Neutrophil (primary cell): Measurements from ENCODE around the gene PDX1.

ENCODE experiments used
- H3K27ac ChIP-seq: fragments of 200-600 bp; sonication (generic); 2 replicates; pipeline ENCODE4 v1.5.1; 2016; ENCODE audit warnings: mild to moderate bottlenecking, moderate library complexity
- H3K27me3 ChIP-seq: fragments of 200-600 bp; sonication (generic); 2 replicates; pipeline ENCODE4 v1.6.0; 2016; ENCODE audit warnings: mild to moderate bottlenecking
- H3K36me3 ChIP-seq: fragments of 200-600 bp; sonication (generic); 2 replicates; pipeline ENCODE4 v1.5.1; 2017
- H3K4me1 ChIP-seq, 2 experiments: fragments of 200-600 bp in 1 of 2; sonication (generic) in 1 of 2; 1 replicate in 1 of 2; 2 replicates in 1 of 2; pipeline versions ENCODE4 v1.5.1 to v1.6.1; 2013 to 2016; ENCODE audit warnings: low read depth in 1 of 2, low read length in 1 of 2, mild to moderate bottlenecking in 1 of 2, moderate library complexity in 1 of 2; ENCODE audit not compliant: control insufficient read depth in 1 of 2, insufficient read depth in 1 of 2
- H3K4me3 ChIP-seq, 2 experiments: fragments of 200-600 bp in 1 of 2; sonication (generic) in 1 of 2; 1 replicate in 1 of 2; 2 replicates in 1 of 2; pipeline ENCODE4 v1.5.1; 2013 to 2016; ENCODE audit warnings: low read depth in 1 of 2, low read length in 1 of 2, mild to moderate bottlenecking in 1 of 2, moderate library complexity in 1 of 2
- H3K9me3 ChIP-seq: fragments of 200-600 bp; sonication (generic); 2 replicates; pipeline ENCODE4 v1.5.1; 2016
- TF ChIP-seq, protein P1 (sequence below): fragments of 200-600 bp; sonication (generic); IDR thresholded peaks from 2 replicates; pipeline ENCODE4 v1.5.1; 2016; ENCODE audit warnings: antibody characterized with exemption

PDX1 gene

DNA sequence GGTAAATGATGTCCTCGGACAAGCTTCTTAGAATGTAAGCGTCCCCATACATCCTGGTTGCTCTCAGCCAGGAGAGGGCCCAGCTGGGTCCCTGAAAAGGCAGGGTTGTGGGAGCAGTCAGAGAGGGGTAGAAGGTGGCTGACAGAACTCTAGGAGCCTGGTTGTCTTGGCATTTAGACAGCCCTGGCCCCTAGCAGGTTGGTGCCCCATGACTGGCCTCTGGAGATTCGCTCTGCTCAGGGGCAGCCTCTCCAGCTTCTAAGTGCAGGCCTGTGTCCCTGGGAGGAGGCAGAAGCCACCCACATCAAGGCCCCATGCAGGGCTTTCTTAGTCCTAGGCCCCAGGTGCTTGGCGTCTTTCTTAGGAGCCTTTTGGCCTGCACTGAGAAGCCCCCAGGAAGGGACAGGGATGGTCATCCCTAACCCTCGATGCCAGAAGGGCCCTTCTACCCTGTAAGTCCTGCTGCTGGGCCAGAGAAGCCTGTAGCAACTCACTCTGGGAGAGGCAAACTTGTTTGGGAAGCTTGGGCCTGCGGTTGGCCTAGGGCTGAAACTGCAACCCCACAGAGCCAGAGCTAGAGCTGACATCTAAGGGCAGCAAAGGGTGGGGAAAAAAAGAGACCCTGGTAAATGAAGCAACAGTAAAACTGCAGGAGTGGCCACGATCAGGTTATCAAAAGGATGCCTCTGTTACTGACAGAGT, 52.1 kb downstream of the PDX1 start:
- peaks cover 2 to 4% of the 10 kb centered on the region in 2 experiments for H3K4me1 ChIP-seq
- TF ChIP-seq, protein P1, sequence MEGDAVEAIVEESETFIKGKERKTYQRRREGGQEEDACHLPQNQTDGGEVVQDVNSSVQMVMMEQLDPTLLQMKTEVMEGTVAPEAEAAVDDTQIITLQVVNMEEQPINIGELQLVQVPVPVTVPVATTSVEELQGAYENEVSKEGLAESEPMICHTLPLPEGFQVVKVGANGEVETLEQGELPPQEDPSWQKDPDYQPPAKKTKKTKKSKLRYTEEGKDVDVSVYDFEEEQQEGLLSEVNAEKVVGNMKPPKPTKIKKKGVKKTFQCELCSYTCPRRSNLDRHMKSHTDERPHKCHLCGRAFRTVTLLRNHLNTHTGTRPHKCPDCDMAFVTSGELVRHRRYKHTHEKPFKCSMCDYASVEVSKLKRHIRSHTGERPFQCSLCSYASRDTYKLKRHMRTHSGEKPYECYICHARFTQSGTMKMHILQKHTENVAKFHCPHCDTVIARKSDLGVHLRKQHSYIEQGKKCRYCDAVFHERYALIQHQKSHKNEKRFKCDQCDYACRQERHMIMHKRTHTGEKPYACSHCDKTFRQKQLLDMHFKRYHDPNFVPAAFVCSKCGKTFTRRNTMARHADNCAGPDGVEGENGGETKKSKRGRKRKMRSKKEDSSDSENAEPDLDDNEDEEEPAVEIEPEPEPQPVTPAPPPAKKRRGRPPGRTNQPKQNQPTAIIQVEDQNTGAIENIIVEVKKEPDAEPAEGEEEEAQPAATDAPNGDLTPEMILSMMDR = no peak
- H3K27me3 ChIP-seq = peaks cover 100% of the 10 kb centered on the region
- H3K4me3 ChIP-seq = no peak overlapping the region
- H3K36me3 ChIP-seq = no peaks in the 10 kb centered on the region
- H3K9me3 ChIP-seq = no peaks in the 10 kb centered on the region
- no peak overlapping the region for H3K27ac ChIP-seq

DNA sequence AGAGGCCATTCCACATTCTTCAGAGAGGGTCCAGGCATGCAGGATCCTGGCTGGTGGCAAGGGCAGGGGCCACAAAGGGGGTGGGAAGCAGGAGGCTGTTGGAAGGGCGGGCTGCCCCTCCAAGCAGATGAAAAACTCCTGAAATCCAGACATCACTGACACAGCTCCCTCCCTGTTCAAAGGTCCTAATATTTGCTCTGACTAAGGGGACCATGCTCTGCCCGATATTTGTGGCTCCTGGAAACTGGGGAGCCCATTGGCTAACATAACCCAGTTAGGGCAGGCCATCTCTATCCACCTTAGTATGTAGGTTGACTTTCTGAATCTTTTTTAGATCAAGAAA, 52.6 kb downstream of the PDX1 start:
- H3K27ac ChIP-seq = no peak overlapping the region
- H3K4me1 ChIP-seq = peaks cover 2 to 4% of the 10 kb centered on the region in 2 experiments
- no peaks in the 10 kb centered on the region for H3K36me3 ChIP-seq
- H3K4me3 ChIP-seq = no peak overlapping the region
- H3K9me3 ChIP-seq = no peaks in the 10 kb centered on the region
- peaks cover 100% of the 10 kb centered on the region for H3K27me3 ChIP-seq
- TF ChIP-seq, protein P1 = no peak

DNA sequence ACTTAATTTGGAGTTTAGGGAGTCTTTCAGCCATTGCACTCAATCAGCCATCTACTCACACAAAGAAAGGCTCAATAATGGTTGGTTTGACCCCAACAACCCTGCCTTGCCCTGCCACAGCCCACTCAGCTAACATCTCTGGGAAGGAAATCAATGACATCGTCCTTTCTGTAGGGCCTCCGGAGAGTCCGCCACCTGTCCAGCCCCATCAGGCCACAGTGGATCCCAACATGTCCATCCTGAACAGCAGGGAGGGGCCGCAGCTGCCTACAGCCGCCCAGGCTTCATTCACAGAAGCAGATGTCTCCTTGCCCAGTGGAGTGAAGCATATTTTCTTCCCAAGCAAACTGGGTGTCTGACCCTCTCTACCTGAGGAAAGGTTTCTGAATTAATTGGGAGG, 53.5 kb downstream of the PDX1 start:
- Histone ChIP-seq H3K9me3 (no peaks in the 10 kb centered on the region), H3K4me1 (peaks cover 2 to 9% of the 10 kb centered on the region in 2 experiments), H3K27ac (no peak overlapping the region), H3K36me3 (no peaks in the 10 kb centered on the region), H3K4me3 (no peak overlapping the region), H3K27me3 (peaks cover 100% of the 10 kb centered on the region)
- TF ChIP-seq, protein P1 = no peak

DNA sequence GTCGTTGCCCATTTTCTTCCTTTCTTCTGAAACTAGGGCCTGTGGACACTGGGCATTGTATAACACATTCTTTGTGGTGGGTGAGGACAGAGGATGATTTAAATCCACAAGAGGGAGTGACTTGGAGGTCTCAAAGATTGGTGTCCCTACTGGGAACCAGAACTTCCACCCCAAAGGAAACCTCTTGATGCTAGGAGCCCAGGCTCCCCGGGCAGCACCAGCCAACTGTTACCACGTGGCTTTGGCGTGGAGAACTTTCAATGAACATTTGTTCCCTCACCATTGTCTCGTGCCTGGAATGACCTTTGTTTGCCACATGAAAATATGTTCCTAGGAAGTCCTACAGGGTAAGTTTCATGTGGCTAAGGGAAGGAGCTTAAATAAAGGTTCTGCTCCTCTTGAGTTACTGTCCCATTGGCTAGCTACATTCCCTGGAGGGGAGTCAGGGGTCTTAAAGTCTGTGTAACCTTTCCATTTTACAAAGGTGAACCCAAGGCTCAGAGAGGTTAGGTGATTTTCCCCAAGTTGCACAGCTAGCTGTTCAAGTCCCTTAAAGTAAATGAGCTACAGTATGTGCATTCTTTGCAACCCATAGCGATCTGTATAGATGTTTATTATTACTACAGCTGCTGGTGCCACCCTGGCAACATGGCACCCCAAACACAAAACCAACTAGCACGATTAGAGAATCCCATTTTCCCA, 54.3 kb downstream of the PDX1 start:
- H3K9me3 ChIP-seq = no peaks in the 10 kb centered on the region
- H3K4me1 ChIP-seq = peaks cover 0 to 11% of the 10 kb centered on the region in 2 experiments
- TF ChIP-seq, protein P1 = no peak
- H3K27me3 ChIP-seq = peaks cover 100% of the 10 kb centered on the region
- H3K4me3 ChIP-seq = no peak overlapping the region
- no peak overlapping the region for H3K27ac ChIP-seq
- H3K36me3 ChIP-seq = no peaks in the 10 kb centered on the region
